HL-60 (cell line): ENCODE measurements around the gene UBE2J2.

Experiments used
- SPI1 ChIP-seq: IDR thresholded peaks from 2 replicates; pipeline ENCODE4 v1.6.1; 2012; ENCODE audit warnings: low read depth, mild to moderate bottlenecking, borderline replicate concordance
- TF ChIP-seq, protein P1 (sequence below): IDR thresholded peaks from one replicate; pipeline ENCODE4 v1.5.1; 2011; ENCODE audit warnings: low read length, control low read depth, inconsistent platforms; ENCODE audit not compliant: insufficient read depth
- TF ChIP-seq, protein P2 (sequence below): IDR thresholded peaks from 2 replicates; pipeline ENCODE4 v1.6.1; 2012; ENCODE audit warnings: low read depth; ENCODE audit not compliant: insufficient replicate concordance

DNA sequence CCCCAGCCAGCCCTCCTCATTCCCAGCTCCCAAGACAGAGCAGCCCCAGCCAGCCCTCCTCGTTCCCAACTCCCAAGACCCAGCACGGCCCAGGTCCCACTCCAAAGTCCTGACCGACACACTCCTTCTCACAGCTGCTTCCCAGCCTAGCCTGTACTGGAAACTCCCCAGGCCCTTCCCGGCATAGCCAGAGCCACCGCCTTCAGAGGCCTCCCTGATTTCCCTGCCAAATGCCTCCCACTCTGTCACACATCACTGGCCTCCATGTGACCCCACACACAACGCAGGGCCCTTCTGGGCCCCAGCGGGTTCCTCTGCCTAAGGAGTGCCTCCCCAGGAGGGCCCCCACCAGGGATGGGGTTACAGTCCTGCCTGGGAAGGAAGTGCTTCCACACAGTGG lies 2.8 kb downstream of the UBE2J2 start:
- TF ChIP-seq, protein P1, sequence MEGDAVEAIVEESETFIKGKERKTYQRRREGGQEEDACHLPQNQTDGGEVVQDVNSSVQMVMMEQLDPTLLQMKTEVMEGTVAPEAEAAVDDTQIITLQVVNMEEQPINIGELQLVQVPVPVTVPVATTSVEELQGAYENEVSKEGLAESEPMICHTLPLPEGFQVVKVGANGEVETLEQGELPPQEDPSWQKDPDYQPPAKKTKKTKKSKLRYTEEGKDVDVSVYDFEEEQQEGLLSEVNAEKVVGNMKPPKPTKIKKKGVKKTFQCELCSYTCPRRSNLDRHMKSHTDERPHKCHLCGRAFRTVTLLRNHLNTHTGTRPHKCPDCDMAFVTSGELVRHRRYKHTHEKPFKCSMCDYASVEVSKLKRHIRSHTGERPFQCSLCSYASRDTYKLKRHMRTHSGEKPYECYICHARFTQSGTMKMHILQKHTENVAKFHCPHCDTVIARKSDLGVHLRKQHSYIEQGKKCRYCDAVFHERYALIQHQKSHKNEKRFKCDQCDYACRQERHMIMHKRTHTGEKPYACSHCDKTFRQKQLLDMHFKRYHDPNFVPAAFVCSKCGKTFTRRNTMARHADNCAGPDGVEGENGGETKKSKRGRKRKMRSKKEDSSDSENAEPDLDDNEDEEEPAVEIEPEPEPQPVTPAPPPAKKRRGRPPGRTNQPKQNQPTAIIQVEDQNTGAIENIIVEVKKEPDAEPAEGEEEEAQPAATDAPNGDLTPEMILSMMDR: no peak
- TF ChIP-seq, protein P2, sequence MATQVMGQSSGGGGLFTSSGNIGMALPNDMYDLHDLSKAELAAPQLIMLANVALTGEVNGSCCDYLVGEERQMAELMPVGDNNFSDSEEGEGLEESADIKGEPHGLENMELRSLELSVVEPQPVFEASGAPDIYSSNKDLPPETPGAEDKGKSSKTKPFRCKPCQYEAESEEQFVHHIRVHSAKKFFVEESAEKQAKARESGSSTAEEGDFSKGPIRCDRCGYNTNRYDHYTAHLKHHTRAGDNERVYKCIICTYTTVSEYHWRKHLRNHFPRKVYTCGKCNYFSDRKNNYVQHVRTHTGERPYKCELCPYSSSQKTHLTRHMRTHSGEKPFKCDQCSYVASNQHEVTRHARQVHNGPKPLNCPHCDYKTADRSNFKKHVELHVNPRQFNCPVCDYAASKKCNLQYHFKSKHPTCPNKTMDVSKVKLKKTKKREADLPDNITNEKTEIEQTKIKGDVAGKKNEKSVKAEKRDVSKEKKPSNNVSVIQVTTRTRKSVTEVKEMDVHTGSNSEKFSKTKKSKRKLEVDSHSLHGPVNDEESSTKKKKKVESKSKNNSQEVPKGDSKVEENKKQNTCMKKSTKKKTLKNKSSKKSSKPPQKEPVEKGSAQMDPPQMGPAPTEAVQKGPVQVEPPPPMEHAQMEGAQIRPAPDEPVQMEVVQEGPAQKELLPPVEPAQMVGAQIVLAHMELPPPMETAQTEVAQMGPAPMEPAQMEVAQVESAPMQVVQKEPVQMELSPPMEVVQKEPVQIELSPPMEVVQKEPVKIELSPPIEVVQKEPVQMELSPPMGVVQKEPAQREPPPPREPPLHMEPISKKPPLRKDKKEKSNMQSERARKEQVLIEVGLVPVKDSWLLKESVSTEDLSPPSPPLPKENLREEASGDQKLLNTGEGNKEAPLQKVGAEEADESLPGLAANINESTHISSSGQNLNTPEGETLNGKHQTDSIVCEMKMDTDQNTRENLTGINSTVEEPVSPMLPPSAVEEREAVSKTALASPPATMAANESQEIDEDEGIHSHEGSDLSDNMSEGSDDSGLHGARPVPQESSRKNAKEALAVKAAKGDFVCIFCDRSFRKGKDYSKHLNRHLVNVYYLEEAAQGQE: no peak
- TF ChIP-seq SPI1: no peak
